GM10266 (cell line): ENCODE data around the gene CCDC136.
A peak's percentile ranks its signal among the peaks of the same experiment; 100 is the strongest.

Experiments
- DNase-seq: peaks from one replicate; pipeline ENCODE4 v3.0.0; 2012; ENCODE audit errors: extremely low spot score
- TF ChIP-seq, protein P1 (sequence below): IDR thresholded peaks from 2 replicates; pipeline ENCODE4 v1.5.1; 2012; ENCODE audit warnings: mild to moderate bottlenecking, low read depth; ENCODE audit not compliant: control insufficient read depth, insufficient read depth; ENCODE audit errors: missing control alignments

CCDC136 gene

DNA sequence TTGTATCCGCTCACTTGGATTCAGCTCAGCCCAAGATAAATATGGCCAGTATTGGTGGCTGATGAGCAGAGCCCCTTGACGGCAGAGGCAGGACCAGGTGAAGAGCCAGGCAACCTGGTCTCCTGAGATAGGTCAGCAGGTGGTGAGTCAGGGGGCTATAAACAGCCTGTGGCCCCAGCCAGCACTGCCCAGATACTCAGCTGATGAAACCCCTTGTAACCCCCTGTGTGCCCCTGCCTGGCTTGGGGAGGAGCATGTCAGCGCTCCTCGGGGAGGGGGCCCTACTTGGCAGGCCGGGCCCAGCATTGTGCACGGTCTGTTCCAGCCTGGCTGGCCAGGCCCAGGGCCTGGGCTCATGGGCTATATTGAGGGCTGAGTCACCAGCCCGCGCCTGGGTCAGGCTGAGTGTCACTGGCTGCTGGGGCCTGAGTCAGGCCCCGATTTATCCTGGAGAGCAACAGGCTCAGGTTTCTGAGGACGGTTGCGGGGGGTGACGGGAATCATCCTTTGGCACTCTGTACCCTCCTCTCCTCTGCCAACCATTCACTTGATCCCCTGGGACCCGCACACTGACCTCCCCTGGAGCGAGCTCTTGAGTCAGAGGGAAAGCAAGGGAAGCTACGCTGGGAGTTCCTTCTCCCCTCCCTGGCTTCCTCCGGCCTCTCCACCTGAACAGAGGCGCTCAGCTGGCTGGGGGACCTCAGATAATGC lies 35.6 kb downstream of the CCDC136 start:
- no peak for DNase-seq
- TF ChIP-seq, protein P1, sequence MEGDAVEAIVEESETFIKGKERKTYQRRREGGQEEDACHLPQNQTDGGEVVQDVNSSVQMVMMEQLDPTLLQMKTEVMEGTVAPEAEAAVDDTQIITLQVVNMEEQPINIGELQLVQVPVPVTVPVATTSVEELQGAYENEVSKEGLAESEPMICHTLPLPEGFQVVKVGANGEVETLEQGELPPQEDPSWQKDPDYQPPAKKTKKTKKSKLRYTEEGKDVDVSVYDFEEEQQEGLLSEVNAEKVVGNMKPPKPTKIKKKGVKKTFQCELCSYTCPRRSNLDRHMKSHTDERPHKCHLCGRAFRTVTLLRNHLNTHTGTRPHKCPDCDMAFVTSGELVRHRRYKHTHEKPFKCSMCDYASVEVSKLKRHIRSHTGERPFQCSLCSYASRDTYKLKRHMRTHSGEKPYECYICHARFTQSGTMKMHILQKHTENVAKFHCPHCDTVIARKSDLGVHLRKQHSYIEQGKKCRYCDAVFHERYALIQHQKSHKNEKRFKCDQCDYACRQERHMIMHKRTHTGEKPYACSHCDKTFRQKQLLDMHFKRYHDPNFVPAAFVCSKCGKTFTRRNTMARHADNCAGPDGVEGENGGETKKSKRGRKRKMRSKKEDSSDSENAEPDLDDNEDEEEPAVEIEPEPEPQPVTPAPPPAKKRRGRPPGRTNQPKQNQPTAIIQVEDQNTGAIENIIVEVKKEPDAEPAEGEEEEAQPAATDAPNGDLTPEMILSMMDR: no peak

DNA sequence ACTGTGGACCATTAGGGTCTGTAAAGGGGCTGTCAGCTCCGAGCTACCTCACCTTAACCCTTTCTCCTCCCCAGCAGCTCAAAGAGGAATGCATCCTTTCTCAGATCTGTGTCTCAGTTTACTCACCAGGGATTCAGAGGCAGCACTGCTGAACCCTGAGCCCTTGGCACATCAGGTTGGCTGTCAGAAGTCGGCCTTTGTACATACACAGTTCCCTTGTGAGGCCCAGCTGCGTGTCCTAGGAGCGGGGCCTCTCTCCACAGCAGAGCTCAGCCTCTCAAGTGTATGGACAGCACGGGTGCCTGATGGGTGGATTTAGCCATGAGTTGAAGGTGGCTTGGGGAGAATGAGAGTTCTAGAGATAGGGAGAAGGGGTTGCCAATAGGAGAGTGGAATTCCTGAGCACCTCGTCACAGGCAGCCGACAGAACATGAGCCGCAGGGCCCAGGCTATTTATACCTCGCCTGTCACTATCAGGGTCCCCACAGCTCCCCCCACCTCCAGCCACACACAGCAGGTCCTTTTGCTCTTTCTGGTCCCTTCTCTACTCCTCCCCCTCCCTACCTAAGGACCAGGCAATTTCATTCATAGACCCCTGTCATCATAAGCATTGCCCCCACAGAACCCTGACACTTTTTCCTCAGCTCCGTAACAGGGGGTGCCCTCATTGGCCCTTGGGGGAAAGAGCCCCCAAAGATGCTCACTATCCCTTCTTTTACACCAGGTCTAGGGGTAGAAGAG lies 36.4 kb downstream of the CCDC136 start:
- DNase-seq: no peak

DNA sequence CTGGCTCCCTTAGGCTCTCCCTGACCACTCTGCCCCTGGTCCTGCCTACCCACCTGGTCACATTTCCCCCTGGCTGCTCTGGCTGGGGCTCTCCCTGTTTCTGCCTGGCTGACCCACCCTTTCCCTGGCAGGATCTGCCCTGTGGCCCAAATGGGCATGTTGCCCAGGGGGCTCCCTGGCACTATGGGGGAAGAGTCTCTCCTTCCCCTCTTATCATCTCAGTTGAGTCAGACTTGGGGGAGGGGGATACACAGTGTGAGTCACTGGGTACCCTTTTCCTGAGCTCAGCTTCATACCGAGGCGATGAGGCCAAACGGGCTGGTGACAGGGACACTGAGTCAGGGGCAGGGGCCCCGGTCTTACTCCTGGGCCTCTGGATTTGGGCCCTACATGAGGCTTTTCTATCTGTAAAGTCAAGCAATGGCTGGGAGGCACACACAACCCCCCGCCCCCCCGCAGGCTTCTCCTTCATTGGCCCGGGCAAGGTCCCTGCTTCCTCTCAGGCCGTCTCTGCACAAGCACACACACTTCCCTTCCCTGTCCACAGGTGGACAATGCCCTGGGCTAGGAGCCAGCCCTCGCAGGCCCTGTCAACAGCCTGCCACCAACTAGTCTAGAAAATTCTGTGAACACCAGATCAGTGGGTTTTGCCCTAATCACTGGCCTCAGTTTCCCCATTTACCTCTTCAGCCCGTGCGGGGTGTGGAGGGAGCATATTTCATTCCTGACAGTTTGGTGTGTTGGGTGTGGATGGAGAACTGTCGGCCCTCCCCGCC lies 37.8 kb downstream of the CCDC136 start:
- DNase-seq: no peak
- TF ChIP-seq, protein P1: no peak

More for the DNA sequence above, 36.4 kb downstream of the CCDC136 start:
- TF ChIP-seq, protein P1: no peak

DNA sequence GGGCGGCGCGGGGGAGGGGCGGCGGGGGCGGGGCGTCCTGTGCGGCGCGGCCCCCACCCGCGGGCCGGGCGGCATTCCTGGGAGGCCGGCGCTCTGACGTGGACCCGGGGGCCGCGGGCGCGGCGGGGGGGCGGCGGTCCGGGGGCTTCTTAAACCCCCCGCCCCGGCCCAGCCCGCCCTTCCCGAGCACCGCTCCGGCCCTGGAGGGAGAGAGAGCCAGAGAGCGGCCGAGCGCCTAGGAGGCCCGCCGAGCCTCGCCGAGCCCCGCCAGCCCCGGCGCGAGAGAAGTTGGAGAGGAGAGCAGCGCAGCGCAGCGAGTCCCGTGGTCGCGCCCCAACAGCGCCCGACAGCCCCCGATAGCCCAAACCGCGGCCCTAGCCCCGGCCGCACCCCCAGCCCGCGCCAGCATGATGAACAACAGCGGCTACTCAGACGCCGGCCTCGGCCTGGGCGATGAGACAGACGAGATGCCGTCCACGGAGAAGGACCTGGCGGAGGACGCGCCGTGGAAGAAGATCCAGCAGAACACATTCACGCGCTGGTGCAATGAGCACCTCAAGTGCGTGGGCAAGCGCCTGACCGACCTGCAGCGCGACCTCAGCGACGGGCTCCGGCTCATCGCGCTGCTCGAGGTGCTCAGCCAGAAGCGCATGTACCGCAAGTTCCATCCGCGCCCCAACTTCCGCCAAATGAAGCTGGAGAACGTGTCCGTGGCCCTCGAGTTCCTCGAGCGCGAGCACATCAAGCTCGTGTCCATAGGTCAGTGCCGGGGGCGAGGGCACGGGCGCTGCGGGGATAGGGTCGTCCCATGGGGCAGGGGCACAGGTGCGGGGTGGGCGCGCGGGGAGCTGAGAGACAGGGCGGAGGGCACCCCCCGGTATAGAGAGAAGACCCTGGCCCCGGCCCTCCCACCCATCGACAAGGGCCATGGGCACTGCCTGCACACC lies 38.7 kb downstream of the CCDC136 start, which contains the start of gene FLNC:
Gene FLNC, plus strand, starts transcription at position 176 of the 947 bp plus-strand sequence. Its CDS starts 232 bp downstream, at position 408.
- TF ChIP-seq, protein P1: no peak
- DNase-seq: no peak

DNA sequence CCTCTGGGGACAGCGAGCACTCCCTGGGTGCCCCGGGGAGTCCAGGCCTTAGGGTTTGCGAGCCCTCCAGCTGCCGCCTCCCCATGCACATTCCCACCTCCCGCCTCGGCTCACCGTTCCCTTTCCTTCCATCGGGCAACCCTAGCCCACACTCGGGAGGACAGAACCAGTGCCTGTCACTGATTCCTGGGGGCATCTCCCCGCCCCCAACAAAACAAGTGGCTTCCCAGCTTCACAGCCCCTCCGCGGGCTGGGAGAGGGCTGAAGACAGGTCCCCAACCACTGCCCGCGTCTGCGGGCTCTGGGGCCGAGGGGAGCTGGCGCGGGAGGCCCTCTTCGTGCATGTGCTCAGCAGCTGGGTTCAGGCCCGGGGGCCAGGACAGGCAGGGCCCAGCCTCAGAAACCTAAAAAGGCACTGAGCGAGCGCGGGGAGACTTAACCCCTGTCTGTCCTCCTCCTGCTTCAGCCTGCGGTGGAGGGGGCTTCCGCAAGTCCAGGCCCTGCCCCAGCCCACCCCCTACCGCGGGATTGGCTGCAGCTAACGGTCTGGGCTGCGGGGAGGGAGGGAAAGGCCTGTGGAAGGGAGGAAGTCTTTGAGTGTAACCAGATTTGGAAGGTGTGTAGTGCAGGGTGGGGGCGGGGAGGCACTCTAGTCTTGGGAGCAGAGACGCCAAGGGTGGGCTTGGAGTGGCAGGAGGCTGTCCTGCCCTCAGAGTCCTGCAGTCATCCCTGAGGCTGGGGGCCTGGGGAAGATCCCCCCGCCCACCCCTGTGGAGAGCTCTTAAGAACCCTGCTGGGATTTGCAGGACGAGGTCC lies 39.6 kb downstream of the CCDC136 start:
- DNase-seq: peak; percentile 69
- TF ChIP-seq, protein P1: no peak
